Measurements from ENCODE around the gene ATP11A.

The ATP11A gene

DNA sequence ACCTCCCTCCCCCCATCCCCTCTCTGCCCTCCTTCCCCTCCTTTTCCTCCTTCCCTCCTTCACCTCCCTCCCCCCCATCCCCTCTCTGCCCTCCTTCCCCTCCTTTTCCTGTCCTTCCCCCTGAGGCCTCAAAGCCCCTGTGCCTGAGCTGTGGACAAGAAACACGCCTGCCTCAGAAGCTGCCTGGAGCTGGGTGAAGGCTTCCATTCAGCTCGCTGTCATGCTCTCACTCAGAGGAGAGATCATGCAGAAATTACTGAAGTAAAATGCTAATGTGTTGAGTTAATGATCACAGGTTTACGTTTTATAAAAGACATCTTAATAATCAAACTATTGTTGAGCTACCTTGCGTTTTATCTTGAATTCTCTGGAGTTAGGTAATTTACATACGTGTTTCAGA, 114.5 kb downstream of the ATP11A start:
- no peak for DNase-seq

DNA sequence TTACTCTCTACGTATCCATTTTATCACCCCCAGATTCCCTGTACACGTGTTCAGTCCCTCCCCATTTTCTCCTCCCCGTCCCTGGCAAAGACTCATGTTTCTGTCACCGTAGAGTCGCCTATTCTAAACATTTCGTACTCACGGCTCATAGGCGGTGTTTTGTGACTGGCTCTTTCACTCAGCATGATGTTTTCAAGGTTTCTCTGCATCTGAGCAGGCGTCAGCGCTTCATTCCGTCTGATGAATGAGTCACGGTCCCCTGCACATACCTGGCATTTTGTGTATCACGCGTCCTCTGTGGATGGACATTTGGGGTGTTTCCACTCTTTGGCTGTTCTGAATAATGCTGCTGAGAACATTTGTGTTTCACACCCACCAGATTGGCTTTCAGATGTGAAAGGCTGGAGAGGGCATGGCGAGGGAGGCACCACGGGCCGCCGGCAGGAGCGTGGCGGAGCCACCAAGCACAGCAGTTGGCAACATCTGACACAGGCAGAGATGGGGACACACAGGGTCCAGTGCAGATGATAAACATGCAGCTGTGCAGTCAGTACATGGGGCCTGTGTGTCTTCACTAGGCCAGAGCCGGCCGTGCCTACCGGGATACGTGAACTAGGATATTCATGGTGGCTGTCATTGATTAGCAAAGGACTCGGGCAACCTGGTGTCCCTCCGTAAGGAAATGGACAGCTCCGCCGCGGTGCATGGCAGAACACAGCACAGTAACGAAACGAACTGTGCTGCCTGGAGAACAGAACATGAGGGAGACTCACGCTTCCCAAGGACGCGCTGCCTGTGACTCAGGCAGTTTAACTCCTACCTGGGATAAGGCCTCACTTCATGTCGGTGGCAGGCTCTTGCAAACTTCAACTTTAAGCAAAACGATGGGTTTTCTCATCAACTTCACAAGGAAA, 117.2 kb downstream of the ATP11A start:
- DNase-seq, result no peak

DNA sequence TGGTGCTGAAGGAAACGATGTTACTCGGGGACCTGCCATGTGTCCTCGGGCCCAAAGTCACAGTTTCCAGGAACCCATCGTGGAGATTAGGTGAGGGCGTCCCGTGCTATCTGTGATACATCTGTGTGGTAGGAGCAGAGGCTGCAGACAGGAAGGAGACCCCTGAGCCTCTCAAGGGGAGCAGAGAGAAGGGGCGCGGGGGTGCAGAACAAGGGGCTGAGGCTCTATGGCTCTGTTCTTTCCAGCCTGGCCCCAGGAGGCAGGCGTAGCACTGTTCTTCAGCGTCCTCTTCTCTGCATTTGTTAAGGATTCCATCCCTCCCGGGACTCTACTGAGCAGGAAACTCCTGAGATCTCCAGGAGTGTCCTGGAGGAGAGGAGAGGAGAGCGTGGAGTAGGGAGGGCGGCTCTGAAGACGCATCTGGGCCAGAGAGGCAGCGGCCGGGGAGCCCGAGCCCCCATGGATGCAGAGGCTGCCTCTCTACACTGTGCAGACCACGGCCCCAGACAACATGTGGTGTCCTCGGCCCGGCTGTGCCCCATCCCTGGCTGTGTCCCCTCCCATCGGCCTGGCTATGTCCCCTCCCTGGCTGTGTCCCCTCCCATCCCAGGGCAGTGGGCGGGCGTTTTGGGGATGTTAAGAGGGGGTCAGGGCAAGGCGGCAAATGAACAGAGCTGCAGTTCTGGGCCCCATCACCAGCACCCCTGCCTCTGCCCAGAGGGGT, 118.0 kb downstream of the ATP11A start:
- no peak for DNase-seq

DNA sequence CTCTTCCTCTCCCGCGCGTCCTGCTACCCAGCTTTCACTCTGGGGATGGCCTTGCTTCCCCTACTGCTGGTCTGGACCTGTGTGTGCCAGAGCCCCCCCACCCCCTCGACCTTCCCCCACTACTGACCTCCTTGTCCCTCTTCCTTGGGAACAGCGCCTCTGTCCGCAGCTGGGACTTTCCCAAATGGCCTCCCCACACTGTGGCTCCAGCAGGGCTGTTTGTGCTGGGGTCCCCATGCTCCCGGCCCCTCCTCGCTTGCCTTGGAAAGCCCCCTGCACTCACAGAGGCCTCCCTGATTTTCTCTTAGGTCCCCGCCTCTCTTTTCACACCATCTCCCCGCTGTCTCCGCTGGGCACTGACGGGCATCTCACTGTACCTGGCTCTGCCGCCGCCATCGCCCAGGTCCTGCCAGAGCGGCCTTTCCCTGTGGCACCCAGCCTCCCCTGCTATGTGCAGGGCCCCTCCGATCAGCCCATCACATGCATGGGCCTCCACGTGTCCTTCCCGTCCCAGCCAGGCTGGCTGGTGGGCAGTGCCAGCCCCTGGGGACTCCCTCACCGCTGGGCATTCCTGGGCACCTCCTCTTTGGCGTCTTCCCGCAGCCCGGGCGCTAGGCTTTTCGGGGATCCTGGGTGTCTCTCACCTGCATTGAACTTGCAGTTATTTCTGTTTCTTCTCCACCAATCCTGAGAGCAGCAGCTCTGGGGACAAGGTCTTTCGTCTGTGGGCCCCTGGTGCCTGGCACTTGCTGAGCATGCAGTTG, 118.7 kb downstream of the ATP11A start:
- DNase-seq, result no peak

DNA sequence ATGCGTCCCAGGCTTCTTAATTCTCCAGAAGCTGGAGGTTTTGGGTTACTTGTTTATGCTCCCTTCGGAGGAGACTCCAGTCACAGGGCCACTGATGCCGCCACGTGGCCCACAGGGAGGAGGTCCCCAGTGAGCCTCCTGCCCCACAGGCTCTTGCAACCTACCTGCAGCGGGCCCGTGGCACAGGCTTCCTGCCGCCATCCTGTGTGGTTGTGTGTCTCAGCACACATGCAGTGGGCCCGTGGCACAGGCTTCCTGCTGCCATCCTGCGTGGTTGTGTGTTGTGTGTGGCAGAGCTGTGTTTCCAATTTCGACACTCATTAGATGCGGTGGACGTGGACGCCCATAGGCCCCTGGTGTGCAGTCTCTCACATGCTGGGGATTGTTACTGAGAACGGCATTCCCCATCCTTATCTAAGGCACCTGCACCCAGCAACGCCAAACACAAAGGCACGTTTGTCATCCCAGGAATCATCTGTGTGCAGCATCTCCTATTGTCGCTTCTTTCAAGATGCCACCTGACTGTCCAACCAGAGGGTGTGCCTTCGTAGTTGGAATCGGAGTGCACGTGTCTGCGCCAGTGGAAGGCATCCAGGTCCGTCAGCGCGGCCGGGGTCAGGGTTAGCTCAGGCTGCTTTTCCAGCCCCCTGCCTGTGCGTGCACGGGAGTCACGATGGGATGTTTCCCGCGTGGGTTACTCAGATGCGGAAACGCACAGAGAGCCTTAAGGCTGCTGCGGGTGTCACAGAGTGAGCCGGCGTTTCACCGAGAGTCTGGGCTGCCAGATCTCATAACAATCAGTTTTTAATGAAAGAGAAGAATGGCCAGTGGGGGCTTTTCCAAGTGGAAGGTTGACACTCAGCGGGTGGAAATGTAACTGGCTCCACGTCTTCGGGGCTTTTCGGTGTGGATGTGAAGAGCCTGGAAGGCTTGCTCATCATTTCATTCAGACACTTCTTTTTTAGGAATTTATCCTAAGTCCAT, 119.8 kb downstream of the ATP11A start:
- DNase-seq, result no peak

DNA sequence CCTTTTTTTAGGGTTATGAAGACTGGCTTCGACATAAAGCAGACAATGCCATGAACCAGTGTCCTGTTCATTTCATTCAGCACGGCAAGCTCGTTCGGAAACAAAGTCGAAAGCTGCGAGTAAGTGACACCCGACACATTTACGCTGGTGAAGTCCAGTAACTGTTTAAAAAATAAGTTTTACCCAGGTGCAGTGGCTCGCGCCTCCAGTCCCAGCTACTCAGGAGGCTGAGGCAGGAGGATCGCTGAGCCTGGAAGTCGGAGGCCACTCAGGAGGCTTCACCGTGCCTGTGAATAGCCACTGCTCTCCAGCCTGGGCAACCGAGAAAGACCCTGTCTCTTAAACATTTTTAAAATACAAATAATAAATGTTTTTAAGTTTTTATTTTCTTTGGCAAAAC, 120.8 kb downstream of the ATP11A start:
- no peak for DNase-seq

DNA sequence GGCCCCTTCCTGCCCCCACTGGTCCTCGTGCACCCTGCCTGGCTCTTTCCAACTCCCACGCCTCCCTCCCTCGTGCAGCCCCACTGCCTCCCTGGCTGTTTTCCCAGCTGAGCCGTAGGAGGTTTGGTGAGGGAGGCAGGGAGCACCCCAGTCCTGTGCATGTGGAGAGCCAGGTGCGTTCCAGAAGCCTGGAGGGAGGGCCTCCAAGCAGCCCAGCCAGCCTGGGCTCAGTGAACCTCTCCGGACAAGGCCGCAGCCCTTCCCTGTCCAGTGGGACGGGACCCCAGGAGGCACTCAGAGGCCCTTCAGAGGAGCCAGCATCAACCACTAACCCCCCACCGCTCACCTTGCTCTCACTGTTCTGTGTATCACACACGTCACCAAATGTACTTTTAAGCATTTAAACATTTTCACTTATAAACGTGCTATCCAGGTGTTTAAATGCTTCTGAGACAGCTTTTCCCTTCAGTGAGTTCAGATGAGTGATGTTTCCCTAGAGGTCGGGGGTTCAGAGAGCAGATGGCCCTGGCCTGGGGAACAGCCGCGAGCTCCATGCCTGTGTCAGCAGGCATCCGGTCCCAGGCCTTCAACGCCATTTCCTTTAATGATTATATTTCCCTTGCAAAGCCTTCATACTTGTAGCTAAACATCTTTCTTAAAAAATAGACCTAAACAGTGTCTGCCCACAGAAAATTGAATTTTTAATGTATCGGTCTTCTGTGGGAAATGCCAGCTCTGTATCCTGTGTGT, 122.6 kb downstream of the ATP11A start:
- no peak for DNase-seq

DNA sequence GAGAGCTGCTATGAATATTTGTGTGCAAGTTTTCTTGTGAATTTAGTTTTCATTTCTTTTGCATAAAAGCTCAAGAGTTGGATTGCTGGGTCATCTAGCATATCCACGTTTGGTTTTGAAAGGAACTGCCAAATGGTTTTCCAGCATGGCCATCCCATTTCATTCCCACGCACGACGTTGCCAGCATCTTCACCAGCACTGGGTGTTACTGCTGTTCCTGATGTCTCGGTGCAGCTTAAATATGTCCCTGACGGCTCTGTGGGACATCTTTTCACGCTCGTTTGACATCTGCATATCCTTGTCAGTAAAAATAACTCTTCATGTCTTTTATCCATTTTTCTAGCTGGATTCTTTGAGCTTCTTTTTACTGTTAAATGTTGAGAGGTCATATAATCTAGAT, 123.7 kb downstream of the ATP11A start:
- no peak for DNase-seq

DNA sequence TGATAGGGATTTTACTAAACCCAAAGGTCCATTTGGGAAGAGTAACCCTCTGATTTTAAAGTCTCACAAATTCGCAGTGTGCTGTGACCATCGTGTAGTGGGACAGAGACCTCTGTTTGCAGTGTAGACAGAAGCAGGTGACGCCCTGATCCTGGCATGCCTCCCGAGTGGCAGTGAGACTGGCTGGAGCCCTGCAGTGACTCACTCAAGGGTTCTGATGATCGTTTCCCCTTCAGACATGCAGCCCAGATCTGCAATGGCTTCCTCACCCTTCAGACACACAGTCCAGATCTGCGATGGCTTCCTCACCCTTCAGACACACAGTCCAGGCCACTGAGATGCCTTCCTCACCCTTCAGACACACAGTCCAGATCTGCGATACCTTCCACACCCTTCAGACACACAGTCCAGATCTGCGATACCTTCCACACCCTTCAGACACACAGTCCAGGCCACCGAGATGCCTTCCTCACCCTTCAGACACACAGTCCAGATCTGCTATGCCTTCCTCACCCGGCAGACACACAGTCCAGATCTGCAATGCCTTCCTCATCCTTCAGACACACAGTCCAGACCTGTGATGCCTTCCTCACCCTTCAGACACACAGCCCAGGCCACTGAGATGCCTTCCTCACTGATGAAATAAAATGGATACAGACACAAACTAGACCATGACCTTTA, 125.2 kb downstream of the ATP11A start:
- no peak for DNase-seq

DNA sequence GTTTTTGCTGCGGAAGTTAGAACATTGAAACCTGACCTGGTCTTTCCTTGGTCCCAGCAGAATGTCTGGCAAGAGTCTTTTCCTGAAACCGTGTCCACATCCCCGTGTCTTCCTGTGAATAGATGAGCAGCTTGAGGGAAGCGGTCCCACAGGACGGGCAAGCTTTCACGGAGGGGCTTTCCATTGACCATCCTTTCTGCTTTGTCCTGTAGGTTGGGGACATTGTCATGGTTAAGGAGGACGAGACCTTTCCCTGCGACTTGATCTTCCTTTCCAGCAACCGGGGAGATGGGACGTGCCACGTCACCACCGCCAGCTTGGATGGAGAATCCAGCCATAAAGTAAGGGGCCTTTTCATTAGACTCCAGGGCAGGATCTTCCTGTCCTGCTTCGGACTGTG, 126.0 kb downstream of the ATP11A start:
- DNase-seq, result no peak

DNA sequence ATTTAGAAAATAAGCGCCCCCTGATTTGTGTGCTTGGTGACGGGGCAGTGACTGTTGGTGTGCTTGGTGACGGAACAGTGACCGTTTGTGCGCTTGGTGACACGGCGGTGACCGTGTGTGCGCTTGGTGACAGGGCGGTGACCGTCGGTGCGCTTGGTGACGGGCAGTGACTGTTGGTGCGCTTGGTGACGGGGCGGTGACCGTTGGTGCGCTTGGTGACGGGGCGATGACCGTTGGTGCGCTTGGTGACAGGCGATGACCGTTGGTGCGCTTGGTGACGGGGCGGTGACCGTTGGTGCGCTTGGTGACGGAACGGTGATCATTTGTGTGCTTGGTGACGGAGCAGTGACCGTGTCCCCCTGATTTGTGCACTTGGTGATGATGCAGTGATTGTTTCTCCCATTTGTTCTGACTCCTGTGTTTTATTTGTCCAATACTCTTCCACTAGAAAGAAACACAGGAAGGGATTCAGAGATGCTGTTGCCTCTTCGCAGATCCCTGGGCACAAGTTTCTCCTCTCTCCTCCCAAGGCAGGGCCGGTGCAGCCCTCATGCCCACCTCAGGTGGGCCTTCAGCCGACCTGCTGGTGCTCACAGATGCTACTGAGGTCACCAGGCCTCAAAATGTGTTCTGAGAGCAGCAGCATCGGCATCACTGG, 128.3 kb downstream of the ATP11A start:
- no peak for DNase-seq

DNA sequence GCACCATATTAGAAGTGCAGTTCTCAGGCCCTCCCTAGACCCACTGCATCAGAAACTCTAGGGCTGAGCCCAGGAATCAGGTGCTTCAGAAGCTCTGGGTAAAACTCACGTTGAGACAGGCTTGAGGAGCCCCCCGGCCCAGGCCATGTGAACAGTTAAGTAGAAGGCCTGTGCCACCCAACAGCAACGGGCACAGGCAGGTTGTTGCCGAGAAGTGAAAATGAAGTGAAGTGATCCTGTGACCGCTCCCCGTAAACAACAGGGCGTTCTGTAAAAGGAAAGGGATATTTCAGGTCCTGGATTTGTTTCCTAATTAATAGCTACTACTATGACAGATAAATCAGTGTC, 128.8 kb downstream of the ATP11A start:
- no peak for DNase-seq

DNA sequence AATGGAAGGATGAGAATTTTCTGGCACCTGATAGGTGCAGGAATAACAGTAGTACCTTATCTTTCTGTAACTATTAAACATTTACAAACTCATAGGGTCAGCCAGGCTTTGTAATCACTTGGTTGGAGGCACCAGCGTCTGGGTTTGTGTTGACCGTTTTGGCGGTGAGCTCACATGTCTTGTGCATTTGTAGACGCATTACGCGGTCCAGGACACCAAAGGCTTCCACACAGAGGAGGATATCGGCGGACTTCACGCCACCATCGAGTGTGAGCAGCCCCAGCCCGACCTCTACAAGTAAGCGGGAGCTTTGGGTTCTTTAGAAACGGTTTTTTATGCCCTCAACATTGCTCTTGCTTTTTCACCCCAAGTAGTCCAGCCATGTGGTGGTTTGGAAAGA, 129.3 kb downstream of the ATP11A start:
- DNase-seq, result no peak

DNA sequence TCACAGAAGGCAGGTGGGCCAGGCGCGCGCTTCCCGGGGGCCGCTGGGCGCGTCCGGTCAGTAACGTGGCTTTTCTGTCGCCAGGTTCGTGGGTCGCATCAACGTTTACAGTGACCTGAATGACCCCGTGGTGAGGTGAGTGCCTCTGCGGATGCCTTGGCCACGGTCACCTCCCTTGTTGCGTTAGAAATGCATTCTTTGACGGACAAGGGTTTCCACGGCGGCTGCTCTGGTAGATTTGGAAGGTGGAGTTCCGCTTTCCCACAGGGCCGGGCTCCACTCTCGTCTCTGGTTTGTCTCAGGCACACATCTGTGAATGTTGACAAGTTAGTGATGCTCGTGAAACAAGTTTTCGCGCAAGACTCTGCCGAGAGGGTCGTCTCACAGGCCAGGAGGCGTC, 130.0 kb downstream of the ATP11A start:
- DNase-seq, result no peak

DNA sequence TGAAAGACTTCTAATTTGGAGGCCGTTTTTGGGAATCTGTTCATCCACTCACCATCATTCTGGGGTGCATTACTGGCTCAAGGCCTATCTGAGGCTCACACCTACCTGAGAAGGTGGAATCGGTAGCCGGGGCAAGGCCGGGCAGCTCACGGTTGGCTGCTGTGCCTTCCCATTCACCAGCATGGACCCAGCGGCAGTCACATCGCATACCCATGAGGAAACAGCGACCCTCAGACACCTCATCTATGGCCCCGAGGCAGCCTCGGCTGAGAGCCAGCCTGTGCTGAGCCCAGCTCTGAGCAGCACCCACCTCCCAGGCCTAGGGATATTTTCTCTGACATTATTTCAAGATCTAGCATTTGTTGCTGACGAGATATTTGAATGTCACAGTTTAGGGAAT, 130.5 kb downstream of the ATP11A start:
- no peak for DNase-seq

DNA sequence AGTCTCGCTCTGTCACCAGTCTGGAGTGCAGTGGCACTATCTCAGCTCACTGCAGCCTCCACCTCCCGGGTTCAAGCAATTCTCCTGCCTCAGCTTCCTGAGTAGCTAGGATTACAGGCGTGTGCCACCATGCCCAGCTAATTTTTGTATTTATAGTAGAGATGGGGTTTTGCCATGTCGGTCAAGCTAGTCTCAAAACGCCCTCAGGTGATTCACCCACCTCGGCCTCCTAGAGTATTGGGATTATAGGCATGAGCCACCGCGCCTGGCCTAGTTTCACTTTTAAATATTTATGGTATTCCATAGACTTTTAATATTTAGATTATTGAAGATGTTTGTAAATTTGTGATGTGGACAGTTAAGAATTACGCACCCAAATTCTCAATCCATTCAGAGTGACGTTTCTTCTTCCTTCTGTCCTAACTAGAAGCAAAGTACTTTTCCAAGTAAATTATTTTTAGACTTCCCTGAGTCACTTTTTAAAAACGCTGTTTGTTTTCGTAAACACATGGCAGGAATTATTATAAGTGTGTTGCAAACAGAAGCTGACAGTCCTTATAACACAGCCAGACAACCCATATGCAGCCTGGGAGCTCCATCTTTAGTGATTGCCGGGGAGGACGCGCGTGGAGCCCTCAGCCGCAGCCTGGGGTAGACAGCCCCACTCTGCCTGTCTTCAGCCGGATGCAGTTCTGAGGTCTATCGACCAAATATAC, 131.7 kb downstream of the ATP11A start:
- no peak for DNase-seq

DNA sequence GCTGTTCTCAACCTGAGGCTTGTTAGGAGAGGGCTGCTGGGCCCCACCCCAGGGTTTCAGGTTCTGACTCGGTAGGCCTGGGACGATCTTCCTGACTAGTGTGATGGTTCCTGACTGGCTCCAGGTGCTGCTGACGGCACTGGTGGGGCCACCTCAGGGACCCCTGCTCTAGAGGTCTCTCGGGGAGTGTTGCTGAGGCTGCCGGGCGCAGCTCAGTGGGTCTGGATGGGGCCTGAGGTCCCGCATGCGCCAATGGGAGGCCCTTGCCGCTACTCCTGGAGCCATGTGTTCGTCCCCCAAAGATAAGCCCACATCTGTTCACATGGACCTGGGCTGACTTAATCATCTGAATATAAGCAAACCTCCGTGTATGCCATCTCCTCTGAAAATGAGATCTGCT, 133.0 kb downstream of the ATP11A start:
- no peak for DNase-seq

DNA sequence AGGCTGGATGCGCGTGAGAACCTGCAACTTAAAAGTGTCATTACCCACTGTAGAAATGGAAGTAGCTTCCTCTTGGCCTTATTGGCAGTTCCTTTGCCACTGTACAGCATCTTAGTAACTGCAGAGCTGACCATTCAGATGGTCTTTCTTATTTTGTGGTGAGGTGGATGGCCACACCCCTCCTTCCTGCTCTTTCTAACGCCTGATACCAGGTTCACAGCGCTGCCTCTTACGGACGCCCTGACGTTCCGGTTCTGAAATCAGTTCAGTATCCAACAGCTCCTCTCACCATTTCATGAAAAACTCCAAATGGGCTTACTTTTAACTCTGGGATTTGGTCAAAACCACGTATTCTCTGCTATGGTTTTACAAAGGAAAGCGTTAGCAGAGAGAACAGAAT, 134.6 kb downstream of the ATP11A start:
- DNase-seq, result no peak

DNA sequence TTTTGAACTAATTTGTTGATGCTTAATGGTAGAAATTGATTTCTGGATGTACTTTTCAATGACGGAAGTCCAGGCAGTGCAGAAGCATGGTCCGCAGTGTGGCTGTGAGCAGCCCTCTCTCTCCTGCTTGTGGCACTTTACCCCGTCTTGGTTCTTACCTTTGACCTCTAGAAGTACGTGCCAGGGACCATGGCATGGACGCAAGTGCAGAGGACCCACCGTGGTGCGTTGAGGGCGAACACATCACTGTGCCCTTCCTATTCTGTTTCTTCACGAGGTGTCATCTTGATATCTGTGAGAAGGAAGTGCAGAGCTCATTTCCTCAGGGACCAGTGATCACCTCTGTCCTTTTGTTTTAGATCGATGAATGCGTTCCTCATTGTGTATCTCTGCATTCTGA, 135.2 kb downstream of the ATP11A start:
- no peak for DNase-seq

DNA sequence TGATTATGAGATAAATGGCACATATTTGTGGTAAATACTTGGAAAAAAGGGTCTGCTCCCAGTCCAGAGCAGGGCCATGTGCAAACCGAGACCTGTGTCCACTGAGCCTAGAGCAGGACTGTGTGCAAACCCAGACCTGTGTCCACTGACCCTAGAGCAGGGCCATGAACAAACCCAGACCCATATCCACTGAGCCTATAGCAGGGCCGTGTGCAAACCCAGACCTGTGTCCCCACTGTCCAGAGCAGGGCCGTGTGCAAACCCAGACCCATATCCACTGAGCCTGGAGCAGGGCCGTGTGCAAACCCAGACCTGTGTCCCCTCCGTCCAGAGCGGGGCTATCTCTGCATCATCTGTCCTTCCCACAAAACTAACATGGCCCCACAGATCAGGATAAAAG, 136.0 kb downstream of the ATP11A start:
- no peak for DNase-seq

Data from NCI-H226 (cell line).